Suprapubic skin (tissue), 4 donors: ENCODE results near the gene NACC2. TPM values are rescaled to one million over a fixed set of nuclear protein-coding genes. Genes with fewer than 3 reads are reported as not detected.

Experiments used
- DNase-seq, 2 donors: peaks; one replicate each; pipeline ENCODE4 v3.0.0-alpha.2; 2019; ENCODE audit warnings: low spot score in 2 of 2
- H3K27ac ChIP-seq: fragments of 200-600 bp; sonication (generic); one replicate; pipeline ENCODE4 v1.5.1; 2019
- H3K27me3 ChIP-seq: fragments of 200-600 bp; sonication (generic); one replicate; pipeline ENCODE4 v1.5.1; 2019
- H3K36me3 ChIP-seq: fragments of 200-600 bp; sonication (generic); one replicate; pipeline ENCODE4 v1.5.1; 2019
- H3K4me1 ChIP-seq: fragments of 200-600 bp; sonication (generic); one replicate; pipeline ENCODE4 v1.5.1; 2019
- H3K4me3 ChIP-seq: fragments of 200-600 bp; sonication (generic); one replicate; pipeline ENCODE4 v1.5.1; 2019; ENCODE audit warnings: mild to moderate bottlenecking
- H3K9me3 ChIP-seq: fragments of 200-600 bp; sonication (generic); one replicate; pipeline ENCODE4 v1.5.1; 2019
- EP300 ChIP-seq: sonication (generic); formaldehyde crosslinking; IDR thresholded peaks from one replicate; pipeline ENCODE4 v1.6.1; 2017; ENCODE audit warnings: antibody characterized with exemption
- POLR2A ChIP-seq, 2 donors: fragments of 450-650 bp; IDR thresholded peaks; one replicate each; pipeline ENCODE4 v1.6.1; 2017; ENCODE audit warnings: antibody characterized with exemption in 2 of 2, mild to moderate bottlenecking in 2 of 2, moderate library complexity in 2 of 2
- POLR2AphosphoS5 ChIP-seq, 3 donors: sonication (generic); formaldehyde crosslinking; IDR thresholded peaks; one replicate each; pipeline ENCODE4 v1.6.1; 2017; ENCODE audit warnings: antibody characterized with exemption in 3 of 3
- WGBS: methylation state at CpG from one replicate; pipeline ENCODE4 v1.1.5; 2018; 5-methylcytosine and 5-hydroxymethylcytosine counted together
- total RNA-seq, 4 donors: library from RNA; depleted of rRNA; stranded (reverse); fragments of >200 nt; gene quantifications; one replicate each; pipeline ENCODE4 v1.1.0, GENCODE V29; 2016
- TF ChIP-seq, protein P1 (sequence below), 2 donors: fragments of 200-600 bp in 1 of 2; fragments of 450-650 bp in 1 of 2; sonication (generic) in 1 of 2; IDR thresholded peaks; one replicate each; pipeline ENCODE4 v1.5.1; 2016 to 2019; ENCODE audit warnings: antibody characterized with exemption in 2 of 2, mild to moderate bottlenecking in 1 of 2, moderate library complexity in 1 of 2

The NACC2 gene, protein sequence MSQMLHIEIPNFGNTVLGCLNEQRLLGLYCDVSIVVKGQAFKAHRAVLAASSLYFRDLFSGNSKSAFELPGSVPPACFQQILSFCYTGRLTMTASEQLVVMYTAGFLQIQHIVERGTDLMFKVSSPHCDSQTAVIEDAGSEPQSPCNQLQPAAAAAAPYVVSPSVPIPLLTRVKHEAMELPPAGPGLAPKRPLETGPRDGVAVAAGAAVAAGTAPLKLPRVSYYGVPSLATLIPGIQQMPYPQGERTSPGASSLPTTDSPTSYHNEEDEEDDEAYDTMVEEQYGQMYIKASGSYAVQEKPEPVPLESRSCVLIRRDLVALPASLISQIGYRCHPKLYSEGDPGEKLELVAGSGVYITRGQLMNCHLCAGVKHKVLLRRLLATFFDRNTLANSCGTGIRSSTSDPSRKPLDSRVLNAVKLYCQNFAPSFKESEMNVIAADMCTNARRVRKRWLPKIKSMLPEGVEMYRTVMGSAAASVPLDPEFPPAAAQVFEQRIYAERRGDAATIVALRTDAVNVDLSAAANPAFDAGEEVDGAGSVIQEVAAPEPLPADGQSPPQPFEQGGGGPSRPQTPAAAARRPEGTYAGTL
- total RNA-seq: 10 to 100 TPM; 12.1 to 14.9 (median 13.7) TPM

DNA sequence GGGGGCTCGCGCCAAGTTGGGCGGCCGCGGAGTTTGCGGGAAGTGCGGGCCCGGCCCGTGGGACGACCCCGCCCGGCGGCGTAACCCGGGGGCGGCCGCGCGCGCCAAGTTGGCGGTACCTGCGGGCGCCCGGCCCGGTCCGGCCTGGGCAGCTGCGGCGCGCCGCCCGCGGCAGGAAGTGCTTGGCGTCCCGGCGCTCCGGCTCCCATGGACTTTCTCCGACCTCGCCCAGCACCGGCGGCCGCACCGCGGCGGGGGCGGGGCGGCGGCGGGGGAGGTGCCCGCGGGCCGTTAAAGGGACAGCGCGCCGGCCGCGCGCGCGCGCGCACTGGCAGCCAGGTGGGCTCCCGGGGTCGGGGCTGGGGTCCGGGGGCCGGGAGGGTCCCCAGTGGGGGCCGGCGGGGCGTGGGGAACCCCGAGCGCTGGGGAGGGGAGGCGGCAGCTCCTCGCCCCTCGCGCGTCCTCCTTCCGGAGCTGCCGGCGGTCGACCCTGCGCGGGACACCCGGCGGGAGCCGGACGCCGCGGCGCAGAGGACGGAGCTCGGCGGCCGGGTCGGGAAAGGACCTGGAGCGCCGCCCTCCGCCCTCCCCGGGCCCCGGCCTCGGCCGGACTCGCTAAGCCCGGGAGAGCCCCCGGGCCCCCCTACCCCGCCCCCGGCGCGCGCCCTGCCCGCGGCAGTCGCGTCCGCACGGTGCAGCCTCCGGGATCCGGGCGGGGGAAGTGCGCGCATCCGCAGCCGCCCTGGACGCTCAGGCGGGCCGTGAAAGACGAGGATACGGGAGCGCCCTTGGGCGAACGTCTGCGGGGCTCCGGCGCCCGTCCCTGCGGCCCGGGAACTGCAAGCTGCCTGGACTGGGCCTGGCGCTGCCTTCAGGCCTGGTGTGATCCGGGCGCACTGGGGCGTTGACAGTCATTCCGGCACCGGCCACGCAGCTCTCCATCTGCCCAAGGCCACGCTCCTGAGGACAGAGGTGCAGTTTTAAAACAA, at the start of gene NACC2:
Gene NACC2, minus strand, starts transcription at position 220 of the 989 bp plus-strand sequence. CDS start 44,768 bp downstream, outside the sequence.
- peaks cover 3% of the 10 kb centered on the region for H3K27me3 ChIP-seq
- peak within 1 kb of the TSS; percentile 79 for H3K27ac ChIP-seq
- no CpG with 5 or more reads among the region's 143 CpGs for WGBS
- no peak for DNase-seq
- H3K4me1 ChIP-seq: peaks cover 54% of the 10 kb centered on the region
- no peaks in the 10 kb centered on the region for H3K9me3 ChIP-seq
- peak within 1 kb of the TSS; percentile 74 for H3K4me3 ChIP-seq
- no peaks in the 10 kb centered on the region for H3K36me3 ChIP-seq
- no peak for TF ChIP-seq EP300
- TF ChIP-seq POLR2A (IDR thresholded peaks at IDR 0.05): no peak
- no peak for TF ChIP-seq POLR2AphosphoS5 (IDR thresholded peaks at IDR 0.05)
- TF ChIP-seq, protein P1, sequence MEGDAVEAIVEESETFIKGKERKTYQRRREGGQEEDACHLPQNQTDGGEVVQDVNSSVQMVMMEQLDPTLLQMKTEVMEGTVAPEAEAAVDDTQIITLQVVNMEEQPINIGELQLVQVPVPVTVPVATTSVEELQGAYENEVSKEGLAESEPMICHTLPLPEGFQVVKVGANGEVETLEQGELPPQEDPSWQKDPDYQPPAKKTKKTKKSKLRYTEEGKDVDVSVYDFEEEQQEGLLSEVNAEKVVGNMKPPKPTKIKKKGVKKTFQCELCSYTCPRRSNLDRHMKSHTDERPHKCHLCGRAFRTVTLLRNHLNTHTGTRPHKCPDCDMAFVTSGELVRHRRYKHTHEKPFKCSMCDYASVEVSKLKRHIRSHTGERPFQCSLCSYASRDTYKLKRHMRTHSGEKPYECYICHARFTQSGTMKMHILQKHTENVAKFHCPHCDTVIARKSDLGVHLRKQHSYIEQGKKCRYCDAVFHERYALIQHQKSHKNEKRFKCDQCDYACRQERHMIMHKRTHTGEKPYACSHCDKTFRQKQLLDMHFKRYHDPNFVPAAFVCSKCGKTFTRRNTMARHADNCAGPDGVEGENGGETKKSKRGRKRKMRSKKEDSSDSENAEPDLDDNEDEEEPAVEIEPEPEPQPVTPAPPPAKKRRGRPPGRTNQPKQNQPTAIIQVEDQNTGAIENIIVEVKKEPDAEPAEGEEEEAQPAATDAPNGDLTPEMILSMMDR (IDR thresholded peaks at IDR 0.05): no peak

DNA sequence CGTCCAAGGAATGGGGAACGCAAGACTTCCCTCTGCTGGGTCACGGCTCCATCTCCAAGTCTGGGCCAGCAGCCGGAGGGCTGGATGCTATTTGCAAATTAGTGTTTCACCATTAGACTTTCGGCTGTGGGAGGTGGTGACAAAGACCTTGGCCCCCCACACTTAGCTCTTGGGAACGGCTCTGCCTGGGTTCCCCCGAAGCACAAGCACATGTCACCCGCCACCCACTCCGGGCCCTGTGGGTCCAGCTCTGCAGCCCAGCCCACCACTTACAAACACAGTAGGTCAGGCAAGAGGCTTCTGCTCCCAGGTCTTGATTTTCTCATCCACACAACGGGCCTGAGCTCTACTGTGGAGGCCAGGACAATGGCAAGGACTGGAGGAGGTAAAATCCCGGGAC, 49.4 kb upstream of the NACC2 start:
- peaks cover 77% of the 10 kb centered on the region for H3K27me3 ChIP-seq
- no peaks in the 10 kb centered on the region for H3K9me3 ChIP-seq
- no peak overlapping the region for H3K27ac ChIP-seq
- no peaks in the 10 kb centered on the region for H3K36me3 ChIP-seq
- DNase-seq: no peak
- no peak overlapping the region for H3K4me3 ChIP-seq
- TF ChIP-seq POLR2A (IDR thresholded peaks at IDR 0.05) (no peak), EP300 (no peak)
- WGBS: 81% methylated on average over 3 of the region's 11 CpGs
- no peaks in the 10 kb centered on the region for H3K4me1 ChIP-seq

DNA sequence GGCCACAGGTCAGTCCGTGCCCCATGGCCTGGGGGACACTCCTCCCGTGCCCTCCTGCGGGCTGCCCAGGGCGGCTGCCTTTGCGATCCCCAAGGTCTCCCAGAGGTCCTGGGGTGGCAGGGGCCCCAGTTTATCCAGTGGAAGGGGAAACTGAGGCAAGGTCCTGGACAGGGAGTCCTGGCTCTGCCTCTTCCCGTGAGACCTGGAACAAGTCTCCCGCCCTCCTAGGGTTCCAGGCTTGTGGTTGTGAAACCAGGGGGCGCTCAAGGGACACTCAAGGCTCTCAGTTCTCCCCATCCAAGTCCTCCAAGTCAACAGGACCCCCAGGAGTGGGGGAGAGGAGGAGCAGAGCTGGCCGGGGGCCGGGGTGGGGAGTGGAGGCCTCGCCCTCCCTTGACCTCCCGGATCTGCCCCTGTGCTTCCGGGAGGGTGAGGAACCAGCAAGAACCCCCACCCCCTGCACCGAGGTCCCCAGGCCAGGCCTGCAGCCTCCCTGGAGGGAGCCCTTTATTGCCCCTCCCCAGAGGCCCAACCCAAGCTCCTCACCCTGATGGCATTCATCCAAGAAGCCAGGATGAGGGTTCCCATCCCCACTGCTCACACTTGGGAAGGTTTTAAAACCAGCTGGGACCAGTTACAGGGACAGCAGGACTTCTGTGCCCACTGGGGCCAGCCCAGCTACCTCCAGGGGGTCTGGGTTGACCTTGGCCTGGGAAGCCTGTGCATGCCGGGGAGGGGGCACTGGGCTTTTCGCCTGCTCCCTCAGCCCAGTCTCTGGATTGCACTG, 48.3 kb upstream of the NACC2 start:
- Histone ChIP-seq H3K4me1 (no peaks in the 10 kb centered on the region), H3K27me3 (peaks cover 78% of the 10 kb centered on the region), H3K27ac (no peak overlapping the region), H3K9me3 (no peaks in the 10 kb centered on the region), H3K36me3 (no peaks in the 10 kb centered on the region), H3K4me3 (no peak overlapping the region)
- DNase-seq: no peak
- TF ChIP-seq POLR2AphosphoS5 (IDR thresholded peaks at IDR 0.05) (no peak), POLR2A (IDR thresholded peaks at IDR 0.05) (no peak), EP300 (no peak)
- TF ChIP-seq, protein P1 (IDR thresholded peaks at IDR 0.05): no peak
- 80% methylated on average over 1 of the region's 16 CpGs for WGBS

DNA sequence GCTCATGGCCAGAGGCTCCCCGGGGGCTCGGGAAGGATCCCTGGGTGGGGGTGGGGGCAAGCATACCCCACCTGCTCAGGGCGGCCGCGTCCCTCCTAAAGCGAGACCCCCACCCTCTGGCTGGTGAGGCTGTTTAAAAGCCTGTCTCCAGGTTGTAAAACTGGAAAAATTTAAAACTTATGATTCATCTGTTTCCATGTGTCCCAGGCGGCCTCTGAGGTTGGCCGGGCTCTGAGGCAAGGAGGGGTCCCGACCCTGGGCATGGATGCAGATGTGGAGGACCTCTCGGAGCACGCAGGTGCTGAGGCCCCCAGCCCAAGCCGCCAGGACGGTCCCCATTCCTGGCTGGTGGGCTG, 47.7 kb upstream of the NACC2 start:
- Histone ChIP-seq H3K27ac (no peak overlapping the region), H3K27me3 (peaks cover 78% of the 10 kb centered on the region), H3K4me1 (no peaks in the 10 kb centered on the region), H3K4me3 (no peak overlapping the region), H3K9me3 (no peaks in the 10 kb centered on the region), H3K36me3 (no peaks in the 10 kb centered on the region)
- WGBS: 33% methylated on average over 8 of the region's 13 CpGs
- no peak for DNase-seq
- no peak for TF ChIP-seq POLR2A (IDR thresholded peaks at IDR 0.05)
- TF ChIP-seq, protein P1 (IDR thresholded peaks at IDR 0.05): no peak
- no peak for TF ChIP-seq EP300
- no peak for TF ChIP-seq POLR2AphosphoS5 (IDR thresholded peaks at IDR 0.05)

DNA sequence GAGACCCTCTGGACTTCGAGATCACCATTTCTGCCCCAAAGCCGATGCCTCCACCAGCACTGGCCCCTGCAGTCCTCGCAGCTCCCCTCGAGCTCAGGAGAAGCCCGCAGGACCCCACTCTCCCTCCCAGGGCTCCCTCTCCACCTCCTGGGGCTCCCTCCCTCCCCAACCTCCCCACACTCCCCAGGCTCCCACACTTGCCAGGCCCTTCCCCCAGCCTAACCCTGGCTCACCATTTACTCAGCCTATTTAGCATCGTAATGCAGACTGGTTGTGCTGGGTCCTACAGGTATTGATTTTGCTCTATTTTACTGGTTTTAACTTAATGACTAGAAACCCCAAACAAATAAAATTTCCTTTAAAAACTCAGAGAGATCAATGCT, 47.3 kb upstream of the NACC2 start:
- Histone ChIP-seq H3K27ac (no peak overlapping the region), H3K36me3 (no peaks in the 10 kb centered on the region), H3K4me1 (no peaks in the 10 kb centered on the region), H3K9me3 (no peaks in the 10 kb centered on the region), H3K4me3 (no peak overlapping the region), H3K27me3 (peaks cover 78% of the 10 kb centered on the region)
- TF ChIP-seq EP300: no peak
- TF ChIP-seq POLR2AphosphoS5 (IDR thresholded peaks at IDR 0.05): no peak
- no peak for TF ChIP-seq POLR2A (IDR thresholded peaks at IDR 0.05)
- TF ChIP-seq, protein P1 (IDR thresholded peaks at IDR 0.05): no peak
- no peak for DNase-seq
- WGBS: 71% methylated on average over 6 of the region's 6 CpGs
